ENCODE results near the gene EYS.

- TF ChIP-seq POLR2A (IDR thresholded peaks at IDR 0.05) (no peak), CTCF (IDR thresholded peaks at IDR 0.05) (no peak)
These were observed 2017.6 kb downstream of the EYS start for GRCh38 chr6:63689421-63689820.

Measured in breast epithelium (tissue), 3 donors.